Activated CD4-positive, alpha-beta T cell treated with anti-CD3 and anti-CD28 coated beads, Interleukin-2, Interleukin-6, amounts not matched to agents 100 ng/mL and 50 ng/mL, durations not matched to agents 16 hours and 8 hours (primary cell): ENCODE results near the gene MTG2.
"Not testable (repeated sequence)": the region's sequence is repeated elsewhere in the genome, so short reads cannot be mapped to it uniquely, and the experiment has no call there.

Experiments
- DNase-seq: peaks from one replicate; pipeline ENCODE4 v3.0.0-alpha.2; 2020

The MTG2 gene

DNA sequence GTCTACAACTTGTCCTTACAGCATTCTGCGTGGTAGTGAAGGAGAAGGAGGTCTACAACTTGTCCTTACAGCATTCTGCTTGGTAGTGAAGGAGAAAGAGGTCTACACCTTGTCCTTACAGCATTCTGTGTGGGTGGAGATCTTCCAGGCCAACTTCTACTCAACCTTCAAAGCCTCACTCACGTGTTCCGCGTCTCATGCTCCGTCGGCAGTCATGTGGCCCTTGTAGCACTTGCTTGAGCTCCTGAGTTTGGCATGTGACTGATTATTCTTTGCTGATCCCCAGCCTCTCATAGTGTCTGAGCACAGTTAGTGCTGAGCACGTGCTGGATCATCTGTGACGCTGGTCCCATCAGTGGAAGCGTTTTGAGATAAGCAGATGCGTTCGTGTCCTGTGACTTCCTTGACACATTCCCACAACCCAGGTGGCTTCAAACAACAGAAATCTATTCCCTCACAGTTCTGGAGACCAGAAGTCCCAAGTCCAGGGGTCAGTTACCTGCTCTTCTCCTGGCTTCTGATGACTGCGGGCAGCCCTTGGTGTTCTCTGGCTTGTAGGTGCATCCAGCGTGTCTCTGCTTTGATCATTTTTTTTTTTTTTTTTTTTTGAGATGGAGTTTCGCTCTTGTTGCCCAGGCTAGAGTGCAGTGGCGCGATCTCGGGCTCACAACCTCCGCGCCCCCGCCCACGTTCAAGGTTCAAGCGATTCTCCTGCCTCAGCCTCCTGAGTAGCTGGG lies 36.6 kb upstream of the MTG2 start:
- DNase-seq, result no peak

DNA sequence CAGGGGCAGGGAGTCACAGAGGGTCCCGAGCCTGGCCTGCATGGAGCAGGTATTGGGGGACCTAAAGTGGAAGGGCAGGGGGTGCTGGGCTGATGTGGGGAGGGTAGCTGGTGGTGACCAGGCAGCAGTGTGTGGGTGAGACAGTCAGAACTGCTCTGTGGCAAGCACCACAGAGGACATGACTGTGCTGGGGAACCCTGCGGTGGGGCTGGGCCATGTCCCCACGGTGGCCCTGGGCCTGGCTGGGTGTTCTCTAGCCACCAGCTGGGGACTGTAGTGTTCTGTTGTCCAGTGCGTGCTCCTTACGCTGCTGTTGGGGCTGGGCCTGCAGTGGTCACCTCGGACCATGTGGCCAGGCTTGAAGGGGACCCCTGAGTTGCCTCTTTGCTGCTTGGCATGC lies 35.7 kb upstream of the MTG2 start:
- DNase-seq, result no peak

DNA sequence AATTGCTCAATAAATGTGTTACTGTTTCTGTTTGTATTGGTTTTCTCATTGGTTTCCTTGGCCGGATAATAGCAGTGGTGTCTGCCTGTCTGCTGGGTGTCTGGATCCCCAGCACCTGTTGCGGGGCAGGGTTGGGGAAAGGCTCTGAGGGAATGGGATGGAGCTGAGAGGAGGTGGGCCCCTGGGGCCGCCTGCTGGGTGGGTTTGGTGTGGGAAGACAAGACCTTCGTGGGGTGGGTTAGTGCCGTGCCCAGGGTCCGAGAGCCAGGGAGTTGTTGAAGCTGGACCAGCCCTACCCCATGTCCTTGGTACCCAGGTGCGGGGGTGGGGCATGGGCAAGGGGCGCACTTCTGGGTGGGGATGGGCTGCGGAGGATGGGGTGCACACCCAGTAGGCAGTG lies 35.3 kb upstream of the MTG2 start:
- DNase-seq, result no peak

DNA sequence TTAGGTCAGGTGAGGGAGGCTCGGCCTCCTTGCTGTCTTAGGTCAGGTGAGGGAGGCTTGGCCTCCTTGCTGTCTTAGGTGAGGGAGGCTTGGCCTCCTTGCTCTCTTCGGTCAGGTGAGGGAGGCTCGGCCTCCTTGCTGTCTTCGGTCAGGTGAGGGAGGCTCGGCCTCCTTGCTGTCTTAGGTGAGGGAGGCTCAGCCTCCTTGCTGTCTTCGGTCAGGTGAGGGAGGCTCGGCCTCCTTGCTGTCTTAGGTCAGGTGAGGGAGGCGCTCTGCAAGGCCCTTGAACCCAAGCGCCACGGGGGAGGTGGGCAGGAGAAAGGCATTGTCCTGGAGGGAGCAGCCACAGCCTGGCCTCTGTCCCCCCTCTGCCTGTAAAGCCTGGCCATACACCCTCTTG lies 34.4 kb upstream of the MTG2 start:
- not testable (repeated sequence) for DNase-seq

DNA sequence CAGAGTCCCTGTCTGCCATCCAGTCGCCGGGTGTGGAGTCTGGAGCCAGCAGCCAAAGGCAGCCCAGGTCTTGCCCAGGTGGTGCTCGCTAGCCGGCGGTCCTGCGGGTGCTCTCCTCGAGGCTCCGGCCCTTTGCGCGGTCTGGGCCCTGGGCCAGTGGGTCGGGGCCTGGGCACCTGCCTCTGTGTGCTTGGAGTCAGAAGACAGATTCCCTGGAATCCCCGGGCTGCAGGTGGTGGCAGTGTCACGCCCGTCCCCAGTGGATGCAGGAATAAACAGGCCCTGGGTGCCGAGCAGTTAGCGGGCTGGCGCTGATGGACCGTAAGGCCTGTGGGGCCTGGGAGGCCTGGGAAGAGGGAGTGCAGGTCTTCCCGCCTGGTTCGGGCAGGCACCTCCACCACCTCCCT lies 33.9 kb upstream of the MTG2 start:
- no peak for DNase-seq

DNA sequence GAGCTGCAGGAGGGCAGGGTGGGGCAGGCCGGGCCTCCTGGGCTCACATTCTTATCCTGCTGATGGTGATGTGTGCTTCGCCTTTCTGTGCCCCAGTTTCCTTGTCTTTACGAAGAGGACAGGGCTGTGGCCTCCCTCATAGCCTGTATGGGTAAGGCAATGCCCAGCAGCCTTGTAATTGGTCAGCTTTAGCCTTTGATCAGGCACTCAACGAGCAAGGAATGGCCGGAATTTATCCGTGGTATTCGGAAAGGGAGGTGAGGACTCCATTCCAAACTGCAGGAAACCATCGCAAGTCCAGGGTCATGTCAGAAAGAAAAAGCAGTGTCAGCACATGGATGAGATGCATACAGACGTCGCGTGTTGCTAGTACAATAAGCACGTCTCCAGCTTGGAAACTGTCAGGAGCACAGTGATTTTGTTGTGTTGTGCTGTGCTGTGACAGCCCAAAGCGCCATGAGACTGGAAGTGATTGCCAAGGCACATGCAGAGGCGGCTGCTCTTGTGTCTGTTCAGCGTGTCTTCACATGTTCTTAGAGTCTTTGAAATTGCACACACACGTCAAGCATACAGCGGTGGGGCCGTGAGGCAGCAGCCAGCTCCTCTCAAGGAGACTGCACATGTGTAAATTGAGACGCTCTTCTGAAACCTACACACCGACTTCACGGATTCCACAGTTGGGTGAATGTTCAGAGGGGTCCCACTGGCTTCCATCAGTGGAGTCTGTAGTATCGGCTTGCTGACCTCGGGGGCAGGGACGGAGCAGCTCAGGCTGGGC lies 33.1 kb upstream of the MTG2 start:
- no peak for DNase-seq

DNA sequence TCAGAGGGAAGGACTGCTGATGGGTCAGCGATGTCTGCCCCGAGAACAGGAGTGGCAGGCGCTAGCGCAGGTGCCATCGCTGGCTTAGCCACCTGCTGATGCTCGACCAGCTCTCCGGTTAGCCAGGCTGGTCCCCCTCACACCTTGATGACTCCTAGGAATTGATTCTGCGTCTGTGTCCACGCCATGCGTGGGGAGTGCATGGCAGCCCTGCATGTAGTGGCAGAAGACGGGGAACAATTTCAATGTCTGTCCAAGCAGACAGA lies 32.6 kb upstream of the MTG2 start:
- no peak for DNase-seq

DNA sequence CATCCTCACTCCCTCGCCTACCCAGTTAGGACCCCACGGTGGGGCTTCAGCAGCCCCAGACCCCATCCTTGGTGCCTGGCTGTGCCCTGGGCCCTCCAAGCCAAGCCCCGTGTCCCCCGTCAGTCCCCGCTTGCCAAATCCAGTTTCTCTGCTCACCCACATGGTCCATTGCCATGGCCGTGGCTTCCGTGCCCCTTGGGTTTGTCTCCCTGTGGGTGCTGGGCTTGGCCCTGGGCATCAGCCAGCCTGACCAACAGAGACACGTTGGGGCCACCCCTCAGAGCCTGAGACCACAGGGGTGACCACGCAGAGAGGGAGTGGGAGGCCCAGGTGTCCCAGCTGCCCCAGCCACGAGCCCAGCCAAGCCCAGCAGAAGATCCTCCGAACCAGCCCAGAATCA lies 31.6 kb upstream of the MTG2 start:
- DNase-seq, result no peak

DNA sequence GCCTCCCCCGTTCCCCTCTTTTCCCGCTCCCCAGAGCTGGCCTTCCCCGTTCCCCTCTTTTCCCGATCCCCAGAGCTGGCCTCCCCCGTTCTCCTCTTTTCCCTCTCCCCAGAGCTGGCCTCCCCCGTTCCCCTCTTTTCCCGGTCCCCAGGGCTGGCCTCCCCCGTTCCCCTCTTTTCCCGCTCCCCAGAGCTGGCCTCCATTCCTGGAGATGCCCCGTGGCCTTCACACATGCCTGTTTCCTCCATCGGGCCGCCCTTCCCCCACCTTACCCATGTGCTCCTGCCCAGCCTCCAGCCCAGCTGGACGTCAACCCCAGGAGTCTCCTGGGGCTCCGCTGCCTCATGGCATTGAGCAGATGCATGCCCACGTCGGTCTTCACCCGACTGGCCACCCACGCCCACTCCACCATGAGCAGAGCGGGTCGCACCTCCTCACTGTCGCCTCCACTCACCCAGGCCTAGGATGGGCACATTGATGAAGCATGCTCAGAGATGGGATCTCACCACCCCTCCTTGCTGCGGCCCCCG lies 30.9 kb upstream of the MTG2 start:
- no peak for DNase-seq

DNA sequence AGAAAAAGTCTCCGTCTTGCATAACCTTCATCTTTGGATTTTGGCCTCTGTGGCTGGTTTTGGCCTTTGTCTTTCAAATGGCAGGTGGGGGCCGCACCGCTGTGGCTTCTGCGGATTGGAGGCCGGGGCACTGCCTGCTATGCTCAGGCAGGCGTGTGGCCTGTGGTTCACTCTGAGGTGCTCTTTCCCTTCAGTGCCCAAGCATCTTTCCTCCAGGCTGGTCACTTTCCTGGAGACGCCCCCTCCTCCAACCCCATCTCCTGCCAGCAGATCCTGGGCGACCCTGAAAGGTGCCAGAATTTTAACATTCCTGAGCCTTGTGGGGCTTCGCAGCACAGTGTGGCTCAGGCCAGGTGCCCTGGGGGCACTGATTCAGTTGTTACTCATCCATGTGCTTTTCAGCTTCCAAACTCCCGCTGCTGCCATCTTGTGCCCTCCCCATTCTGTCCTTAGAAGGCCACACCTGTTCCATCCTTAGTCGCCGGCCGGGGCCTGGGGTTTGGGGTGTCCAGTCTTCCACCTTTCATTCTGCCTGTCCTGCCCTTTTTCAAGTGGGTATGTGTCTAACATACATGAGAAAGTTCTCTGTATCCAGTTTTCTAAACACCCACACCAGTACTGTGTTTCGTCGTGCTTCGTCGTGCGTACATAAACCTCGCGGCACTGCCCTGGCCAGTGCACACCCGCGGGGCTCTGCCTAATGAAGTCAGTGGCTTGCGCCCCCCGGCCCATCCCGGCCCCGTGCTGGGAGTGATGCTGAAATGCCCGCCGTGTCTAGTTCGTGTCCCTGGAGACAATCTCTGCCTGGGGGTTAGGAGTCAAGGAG lies 27.2 kb upstream of the MTG2 start:
- no peak for DNase-seq

DNA sequence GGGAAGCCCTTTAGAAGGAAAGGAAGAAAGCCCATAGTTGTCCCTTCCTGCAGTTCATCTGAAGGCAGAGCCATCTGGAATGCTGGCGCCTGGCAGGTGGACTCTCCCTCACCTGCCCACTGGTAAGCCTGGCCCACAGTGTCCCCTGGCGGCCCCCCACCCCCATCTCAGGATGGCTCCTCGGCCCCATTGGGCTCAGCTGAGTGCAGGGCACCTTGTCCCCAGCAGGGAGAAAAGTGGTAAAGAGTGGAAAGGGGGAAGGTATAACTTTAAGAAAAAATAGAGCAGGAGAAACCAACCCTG lies 26.6 kb upstream of the MTG2 start:
- no peak for DNase-seq

DNA sequence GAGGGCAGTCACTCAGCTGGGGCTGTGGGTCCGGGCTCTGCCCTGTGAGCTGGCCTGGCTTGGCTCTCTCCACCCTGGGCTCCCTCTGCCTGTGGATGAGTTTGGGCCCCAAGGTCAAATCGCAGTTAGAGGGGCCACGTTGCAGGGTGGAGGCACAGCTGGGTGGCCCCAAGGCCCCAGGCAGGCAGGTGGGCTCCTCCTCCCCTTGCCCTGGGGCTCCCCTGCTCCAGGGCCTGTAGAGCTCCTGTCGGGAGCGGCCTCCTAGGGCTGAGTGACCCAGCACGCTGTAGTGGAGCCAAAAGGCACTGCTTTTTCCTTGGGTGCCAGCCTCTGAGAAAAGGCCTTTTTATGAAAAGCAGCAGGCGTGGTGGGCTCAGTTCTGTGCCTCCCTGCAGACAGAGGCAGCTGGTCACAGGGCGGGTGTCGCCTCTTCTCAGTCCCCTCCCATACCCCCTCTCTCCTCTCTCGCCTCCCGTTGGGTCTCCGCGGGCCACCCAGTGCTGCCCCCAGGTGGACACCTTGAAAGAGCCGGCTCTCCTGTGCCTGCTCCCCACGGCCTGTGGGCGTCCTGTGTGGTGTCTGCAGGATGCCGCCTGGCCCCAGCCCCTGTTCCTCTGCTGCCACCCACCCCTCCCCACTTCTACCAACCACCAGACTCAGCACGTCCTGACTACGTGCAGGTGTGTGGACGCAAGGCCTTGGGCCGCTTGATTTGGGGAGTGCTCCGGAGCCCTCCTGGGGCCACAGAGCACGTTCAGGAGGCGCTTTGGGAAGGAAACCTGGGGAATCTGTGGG lies 26.0 kb upstream of the MTG2 start:
- DNase-seq, result peak; percentile 76

DNA sequence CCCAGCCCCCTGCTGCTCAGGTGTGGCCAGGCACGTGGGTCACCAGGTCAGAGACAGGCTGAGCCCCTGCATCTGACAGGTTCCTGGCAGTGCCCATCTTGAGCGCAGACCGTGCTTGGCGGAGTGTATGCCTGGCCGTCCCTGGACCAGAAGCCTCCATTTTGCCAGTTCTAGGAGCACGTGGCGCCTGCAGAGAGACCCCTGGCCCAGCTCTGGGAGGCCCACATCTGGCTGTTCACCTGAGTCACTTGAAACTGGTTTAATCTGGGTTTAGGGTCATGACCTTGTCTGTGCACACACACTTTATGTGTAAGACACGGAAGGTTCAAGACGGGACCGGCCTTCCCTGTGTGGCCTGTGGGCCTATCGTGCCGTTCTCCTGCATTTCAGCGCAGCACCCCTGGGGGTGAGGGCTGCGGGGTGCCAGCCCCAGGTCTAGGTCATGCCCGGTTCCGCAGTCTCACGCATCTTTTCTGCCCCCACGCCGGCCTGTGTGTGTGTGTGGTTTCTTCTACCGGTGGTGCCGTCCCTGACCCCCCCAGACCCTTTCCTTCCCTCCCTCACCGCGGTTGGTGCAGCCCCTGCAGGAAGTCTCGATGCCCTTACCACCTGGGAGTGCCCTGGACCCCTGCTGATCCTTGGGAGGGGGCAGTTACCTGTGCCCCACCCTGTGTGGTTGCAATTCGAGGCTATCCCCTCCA lies 25.3 kb upstream of the MTG2 start:
- DNase-seq, result no peak

DNA sequence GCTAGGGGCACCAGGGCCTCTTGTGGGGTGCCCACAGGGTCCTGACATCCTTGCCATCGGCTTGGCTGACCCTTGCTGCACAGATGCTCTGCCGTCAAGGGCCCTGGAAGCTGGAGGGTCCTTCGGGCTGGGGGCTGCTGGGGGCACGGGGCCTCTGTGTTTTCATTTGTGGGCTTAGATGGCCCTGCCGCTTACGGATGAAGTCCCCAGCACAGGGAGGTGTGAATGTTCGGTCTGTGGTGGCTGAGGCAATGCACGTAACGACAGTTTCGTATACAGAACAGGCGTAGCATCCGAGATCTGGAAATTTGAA lies 24.8 kb upstream of the MTG2 start:
- no peak for DNase-seq

DNA sequence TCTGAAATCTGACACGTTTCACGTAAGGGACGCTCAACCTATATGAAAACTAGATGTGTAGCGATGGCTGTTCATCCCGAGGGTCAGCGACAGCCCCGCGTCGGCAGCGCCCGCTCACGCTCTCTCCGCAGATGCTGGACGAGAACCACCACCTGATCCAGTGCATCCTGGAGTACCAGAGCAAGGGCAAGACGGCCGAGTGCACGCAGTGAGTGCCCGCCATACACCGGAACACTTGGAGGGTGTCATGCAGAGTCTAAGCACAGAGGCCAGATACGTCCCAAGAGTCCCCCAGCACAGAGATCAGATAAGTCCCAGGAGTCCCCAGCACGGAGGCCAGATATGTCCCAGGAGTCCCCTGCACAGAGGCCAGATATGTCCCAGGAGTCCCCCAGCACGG lies 24.3 kb upstream of the MTG2 start:
- DNase-seq, result no peak

DNA sequence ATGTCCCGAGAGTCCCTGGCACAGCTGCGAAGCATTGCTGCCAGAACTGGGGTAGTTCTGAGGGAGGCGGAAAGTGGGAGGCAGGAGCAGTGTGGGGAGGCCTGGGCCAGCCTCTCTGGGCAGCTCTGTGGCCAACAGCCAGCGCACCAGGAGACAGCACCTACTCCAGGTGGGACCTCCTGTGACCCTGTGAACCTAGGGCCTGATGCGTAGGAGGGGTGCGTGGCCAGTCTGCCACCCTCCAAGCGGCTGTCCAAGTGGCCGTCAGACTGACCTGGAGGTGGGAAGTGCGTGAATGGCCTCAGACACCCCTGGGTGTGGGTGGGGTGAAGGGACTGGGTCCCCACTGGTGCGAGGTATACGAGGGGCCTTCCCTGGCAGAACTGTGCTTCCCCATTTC lies 23.8 kb upstream of the MTG2 start:
- no peak for DNase-seq

DNA sequence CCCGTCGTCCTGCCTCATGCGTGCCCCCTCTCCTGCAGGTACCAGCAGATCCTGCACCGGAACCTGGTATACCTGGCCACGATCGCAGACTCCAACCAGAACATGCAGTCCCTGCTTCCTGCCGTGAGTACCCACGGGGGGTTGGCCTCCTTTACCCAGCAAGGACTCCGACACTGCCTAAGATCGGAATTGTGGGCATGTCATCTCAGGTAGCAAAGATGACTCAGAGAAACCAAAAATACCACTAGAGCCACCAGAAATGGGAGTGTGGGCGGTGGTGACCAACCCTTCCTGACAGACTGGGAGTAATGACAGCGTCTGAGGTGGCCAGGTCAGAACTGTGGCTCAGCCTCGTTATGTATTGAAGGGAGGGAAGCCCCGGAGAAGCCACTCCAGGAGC lies 23.0 kb upstream of the MTG2 start:
- peak; percentile 91 for DNase-seq

DNA sequence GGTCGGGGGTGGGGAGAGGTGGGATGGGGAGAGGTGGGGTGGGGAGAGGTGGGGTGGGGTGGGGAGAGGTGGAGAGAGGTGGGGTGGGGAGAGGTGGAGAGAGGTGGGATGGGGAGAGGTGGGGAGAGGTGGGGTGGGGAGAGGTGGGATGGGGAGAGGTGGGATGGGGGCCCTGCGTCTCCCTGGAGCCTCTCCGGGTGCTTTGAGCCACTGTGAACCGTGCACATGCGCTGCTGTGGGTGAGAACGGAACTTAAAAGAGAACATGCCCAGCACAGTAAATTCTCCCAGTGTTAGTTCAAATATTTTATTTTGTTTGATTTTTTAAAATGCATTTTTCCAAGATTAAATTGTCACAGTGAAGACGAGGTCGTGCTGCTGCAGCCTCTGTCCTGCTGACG lies 22.6 kb upstream of the MTG2 start:
- no peak for DNase-seq

DNA sequence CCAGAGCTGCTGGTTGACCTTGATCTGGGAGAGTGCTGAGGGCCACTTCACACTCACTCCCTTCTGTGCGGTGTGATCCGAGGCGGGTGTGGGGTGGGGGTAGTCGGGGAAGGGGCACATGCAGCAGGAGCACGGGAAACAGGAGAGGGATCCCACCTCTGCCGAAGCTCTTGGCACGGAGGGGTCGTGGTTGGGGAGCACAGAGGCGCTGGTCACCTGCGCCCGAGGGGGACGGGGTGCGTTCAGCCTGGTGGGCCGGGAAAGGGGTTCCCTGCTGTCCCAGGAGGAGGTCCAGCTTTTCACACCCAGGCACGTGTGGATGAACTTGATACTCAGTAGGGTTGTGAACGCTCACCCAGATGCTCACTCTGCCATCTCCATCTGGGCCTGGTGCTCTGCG lies 22.0 kb upstream of the MTG2 start:
- DNase-seq, result no peak

DNA sequence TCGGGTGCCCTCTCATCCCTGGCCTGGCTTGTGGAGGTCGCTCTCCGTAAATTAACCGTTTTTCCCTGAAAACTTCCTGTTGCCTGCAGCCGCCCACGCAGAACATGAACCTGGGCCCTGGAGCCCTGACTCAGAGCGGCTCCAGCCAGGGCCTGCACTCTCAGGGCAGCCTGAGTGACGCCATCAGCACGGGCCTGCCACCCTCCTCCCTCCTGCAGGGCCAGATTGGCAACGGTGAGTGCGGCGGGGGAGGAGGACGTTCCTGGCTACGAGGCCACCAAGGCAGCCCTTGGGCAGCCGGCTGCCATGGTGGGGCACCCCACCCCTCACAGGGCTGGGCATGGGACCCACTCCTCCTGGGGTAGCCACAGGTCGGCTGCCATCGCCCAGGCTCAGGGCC lies 21.5 kb upstream of the MTG2 start:
- DNase-seq, result no peak

DNA sequence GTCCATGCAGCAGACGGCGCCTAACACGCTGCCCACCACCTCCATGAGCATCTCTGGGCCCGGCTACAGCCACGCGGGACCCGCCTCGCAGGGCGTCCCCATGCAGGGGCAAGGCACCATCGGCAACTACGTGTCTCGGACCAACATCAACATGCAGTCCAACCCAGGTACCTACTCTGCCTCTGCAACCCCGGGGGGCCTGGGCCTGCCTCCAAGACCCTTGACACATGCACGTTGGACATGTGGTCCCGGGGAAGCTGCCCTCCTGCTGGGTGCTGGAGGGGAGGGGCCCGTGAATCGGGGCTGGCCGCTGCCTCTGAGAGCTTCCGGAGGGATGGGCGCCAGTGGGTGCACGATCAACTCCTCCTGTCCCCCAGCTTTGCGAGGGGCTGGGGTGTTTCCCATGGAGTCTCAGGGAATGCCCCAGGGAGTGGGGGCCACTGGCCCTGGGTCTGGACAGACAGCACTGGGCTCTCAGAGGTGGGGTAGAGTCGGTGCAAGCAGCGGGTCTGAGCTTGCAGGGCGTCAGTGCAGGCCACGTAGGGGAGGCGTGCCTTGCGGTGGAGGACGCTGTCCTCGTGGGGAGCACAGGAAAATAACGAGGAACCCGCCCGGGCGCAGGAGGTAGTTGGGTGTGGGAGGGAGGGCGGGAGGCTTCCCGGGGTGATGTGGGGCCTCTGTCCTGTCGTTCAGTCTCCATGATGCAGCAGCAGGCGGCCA lies 19.9 kb upstream of the MTG2 start:
- DNase-seq, result no peak

DNA sequence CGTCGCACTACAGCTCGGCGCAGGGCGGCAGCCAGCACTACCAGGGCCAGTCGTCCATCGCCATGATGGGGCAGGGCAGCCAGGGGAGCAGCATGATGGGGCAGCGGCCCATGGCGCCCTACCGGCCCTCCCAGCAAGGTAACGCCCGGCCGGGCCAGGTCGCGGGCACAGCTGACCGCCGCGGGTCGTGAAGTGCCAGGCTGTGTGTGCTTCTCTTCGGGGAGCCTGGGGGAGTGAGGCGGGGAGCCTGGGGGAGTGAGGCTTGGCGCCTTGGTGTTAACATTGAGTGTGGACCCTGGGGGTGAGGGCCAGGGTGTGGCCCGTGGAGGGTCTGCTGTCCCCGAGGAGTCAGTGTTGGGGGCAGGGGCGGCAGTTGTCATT lies 19.4 kb upstream of the MTG2 start:
- DNase-seq, result no peak
